HEK293 (cell line): ENCODE results near the gene TBC1D5.

Source experiments
- CTCF ChIA-PET: fragments of 350-600 bp; formaldehyde crosslinking; extraction: SDS; loops from one replicate; lab custom pipeline; 2021; ENCODE audit warnings: antibody characterized with exemption; lab: Yijun Ruan, JAX
- POLR2A ChIA-PET: fragments of 300-600 bp; formaldehyde crosslinking; extraction: SDS; loops from one replicate; lab custom pipeline; 2020; ENCODE audit warnings: antibody characterized with exemption, inconsistent platforms; lab: Yijun Ruan, JAX
- H3K27ac ChIP-seq: fragments of 200-500 bp; sonication (Bioruptor generic); 2 replicates; pipeline ENCODE4 v1.5.1; 2014; ENCODE audit warnings: low read depth, low read length, control low read depth, inconsistent platforms; ENCODE audit errors: extremely low read depth
- H3K36me3 ChIP-seq, 2 experiments: fragments of 200-500 bp in 1 of 2; sonication (Bioruptor generic) in 1 of 2; 1 replicate in 1 of 2; 2 replicates in 1 of 2; pipeline ENCODE4 v1.5.1; 2014 to 2017; ENCODE audit warnings: inconsistent platforms in 2 of 2, low read length in 2 of 2; ENCODE audit not compliant: control insufficient read depth in 2 of 2, insufficient read depth in 1 of 2
- H3K4me1 ChIP-seq: fragments of 200-500 bp; sonication (Bioruptor generic); 2 replicates; pipeline ENCODE4 v1.5.1; 2014; ENCODE audit warnings: mild to moderate bottlenecking, low read length, inconsistent platforms; ENCODE audit not compliant: control insufficient read depth, insufficient read depth
- H3K4me3 ChIP-seq: 2 replicates; pipeline ENCODE4 v1.5.1; 2011; ENCODE audit warnings: low read depth, mild to moderate bottlenecking, control low read depth, low read length, moderate library complexity
- H3K9me3 ChIP-seq: fragments of 200-500 bp; sonication (Bioruptor generic); 2 replicates; pipeline ENCODE4 v1.5.1; 2014; ENCODE audit warnings: low read depth, low read length, inconsistent platforms; ENCODE audit not compliant: control insufficient read depth, insufficient read depth
- ATF2 ChIP-seq: fragments of 450-650 bp; formaldehyde crosslinking; IDR thresholded peaks from 2 replicates; pipeline ENCODE4 v1.5.1; 2016; ENCODE audit warnings: missing biosample characterization, missing genetic modification characterization, low read depth
- FEZF1 ChIP-seq: fragments of 450-650 bp; formaldehyde crosslinking; IDR thresholded peaks from 2 replicates; pipeline ENCODE4 v1.5.1; 2016; ENCODE audit warnings: missing biosample characterization, missing genetic modification characterization
- GLIS1 ChIP-seq: fragments of 450-650 bp; formaldehyde crosslinking; IDR thresholded peaks from 2 replicates; pipeline ENCODE4 v1.5.1; 2016; ENCODE audit warnings: missing biosample characterization, missing genetic modification characterization
- KLF7 ChIP-seq: fragments of 450-650 bp; formaldehyde crosslinking; IDR thresholded peaks from 2 replicates; pipeline ENCODE4 v1.5.1; 2016; ENCODE audit warnings: missing biosample characterization, missing genetic modification characterization, borderline replicate concordance
- OSR2 ChIP-seq: fragments of 450-650 bp; formaldehyde crosslinking; IDR thresholded peaks from 2 replicates; pipeline ENCODE4 v1.5.1; 2016; ENCODE audit warnings: missing biosample characterization, missing genetic modification characterization
- REST ChIP-seq: fragments of 450-650 bp; formaldehyde crosslinking; IDR thresholded peaks from 2 replicates; pipeline ENCODE4 v1.5.1; 2016; ENCODE audit warnings: missing biosample characterization, missing genetic modification characterization
- ZBTB44 ChIP-seq: fragments of 450-650 bp; IDR thresholded peaks from 2 replicates; pipeline ENCODE4 v1.5.1; 2018; ENCODE audit warnings: missing biosample characterization, mild to moderate bottlenecking, missing genetic modification characterization
- ZFP3 ChIP-seq: fragments of 450-650 bp; formaldehyde crosslinking; IDR thresholded peaks from 2 replicates; pipeline ENCODE4 v1.5.1; 2016; ENCODE audit warnings: low read depth, missing biosample characterization, missing genetic modification characterization
- ZNF24 ChIP-seq: fragments of 450-650 bp; formaldehyde crosslinking; IDR thresholded peaks from 2 replicates; pipeline ENCODE4 v1.5.1; 2016; ENCODE audit warnings: missing biosample characterization, missing genetic modification characterization
- ZNF248 ChIP-seq: fragments of 450-650 bp; formaldehyde crosslinking; IDR thresholded peaks from 2 replicates; pipeline ENCODE4 v1.5.1; 2017; ENCODE audit warnings: missing biosample characterization, missing genetic modification characterization
- ZNF266 ChIP-seq: fragments of 450-650 bp; formaldehyde crosslinking; IDR thresholded peaks from 2 replicates; pipeline ENCODE4 v1.5.1; 2016; ENCODE audit warnings: missing biosample characterization, missing genetic modification characterization, low read depth
- ZNF362 ChIP-seq: fragments of 450-650 bp; formaldehyde crosslinking; IDR thresholded peaks from 2 replicates; pipeline ENCODE4 v1.5.1; 2016; ENCODE audit warnings: missing biosample characterization, missing genetic modification characterization
- ZNF426 ChIP-seq: fragments of 450-650 bp; formaldehyde crosslinking; IDR thresholded peaks from 2 replicates; pipeline ENCODE4 v1.5.1; 2017; ENCODE audit warnings: missing biosample characterization, missing genetic modification characterization, mild to moderate bottlenecking, inconsistent platforms, moderate library complexity
- ZNF488 ChIP-seq: fragments of 450-650 bp; formaldehyde crosslinking; IDR thresholded peaks from 2 replicates; pipeline ENCODE4 v1.5.1; 2016; ENCODE audit warnings: missing biosample characterization, missing genetic modification characterization
- ZNF510 ChIP-seq: fragments of 450-650 bp; formaldehyde crosslinking; IDR thresholded peaks from 2 replicates; pipeline ENCODE4 v1.5.1; 2018; ENCODE audit warnings: mild to moderate bottlenecking, missing genetic modification characterization, missing biosample characterization; ENCODE audit not compliant: insufficient replicate concordance
- ZNF549 ChIP-seq: fragments of 450-650 bp; IDR thresholded peaks from 2 replicates; pipeline ENCODE4 v1.5.1; 2018; ENCODE audit warnings: missing biosample characterization, missing genetic modification characterization, mild to moderate bottlenecking, inconsistent platforms, moderate library complexity

The TBC1D5 gene

GRCh38 chr3:17261627-17262369 lies 480.6 kb downstream of the TBC1D5 start:
- Histone ChIP-seq H3K4me1 (no peaks in the 10 kb centered on the region), H3K36me3 (no peaks in the 10 kb centered on the region), H3K27ac (no peak overlapping the region), H3K4me3 (no peak overlapping the region), H3K9me3 (no peaks in the 10 kb centered on the region)
- ChIA-PET POLR2A (no interaction called here), CTCF (interaction anchor here (0.6 to 0.9 kb wide), 2 partner anchors 153 to 374 kb away, joined by 3 to 5 read pairs; no protein-coding TSS in a partner anchor)
- no peak for TF ChIP-seq FEZF1 (tag by site-specific recombination)
- TF ChIP-seq OSR2: no peak
- no peak for TF ChIP-seq ZNF549 (tag by site-specific recombination)

- ChIA-PET CTCF (interaction anchor here (1.2 to 1.5 kb wide), 3 partner anchors 151 to 581 kb away, joined by 4 to 10 read pairs (median 6); no protein-coding TSS in a partner anchor), POLR2A (no interaction called here)
- no peak overlapping the region for H3K4me3 ChIP-seq
- TF ChIP-seq ATF2 (no peak), ZFP3 (no peak), ZNF266 (no peak), ZNF488 (tag by site-specific recombination) (no peak), ZBTB44 (tag by site-specific recombination) (no peak), ZNF426 (tag by site-specific recombination) (no peak), REST (tag by site-specific recombination) (no peak), ZNF24 (no peak), ZNF362 (tag by site-specific recombination) (no peak), ZNF510 (tag by site-specific recombination) (no peak), KLF7 (tag by site-specific recombination) (no peak), ZNF248 (tag by site-specific recombination) (no peak), GLIS1 (tag by site-specific recombination) (no peak)
- no peaks in the 10 kb centered on the region for H3K36me3 ChIP-seq
- no peaks in the 10 kb centered on the region for H3K4me1 ChIP-seq
- no peak overlapping the region for H3K27ac ChIP-seq
- H3K9me3 ChIP-seq: no peaks in the 10 kb centered on the region
Observed at GRCh38 chr3:17260257-17260656, 482.2 kb downstream of the TBC1D5 start.
